ENCODE results near the gene TPST1.
"Not testable (repeated sequence)": the region's sequence is repeated elsewhere in the genome, so short reads cannot be mapped to it uniquely, and the experiment has no call there.

The TPST1 gene

DNA sequence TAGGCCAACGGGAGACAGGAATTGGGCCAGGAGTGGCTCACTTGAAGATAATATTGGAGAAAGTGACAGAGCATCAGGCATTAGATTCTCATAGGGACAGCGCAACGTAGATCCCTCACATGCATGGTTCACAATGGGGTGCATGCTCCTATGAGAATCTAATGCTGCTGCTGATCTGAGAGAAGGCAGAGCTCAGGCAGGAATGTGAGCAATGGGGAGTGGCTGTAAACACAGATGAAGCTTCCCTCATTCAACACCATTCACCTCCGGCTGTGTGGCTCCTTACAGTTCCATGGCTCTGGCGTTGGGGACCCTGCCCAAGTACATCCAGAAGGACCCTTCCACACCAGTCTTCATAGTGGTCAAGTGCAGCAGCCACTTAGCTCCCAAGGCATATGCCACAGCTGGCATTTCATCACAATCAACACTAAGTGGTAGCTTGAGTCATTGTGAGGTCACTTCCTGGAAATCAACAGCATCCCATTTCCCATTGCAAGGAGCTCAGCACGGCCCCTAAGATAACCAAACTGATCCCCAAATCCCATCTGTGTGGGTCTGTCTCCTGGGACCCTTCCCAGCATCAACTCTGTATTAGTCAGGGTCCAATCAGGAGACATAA is 174.5 kb downstream of the TPST1 start:
- DNase-seq (ENCODE audit: low spot score) = no peak
- TF ChIP-seq, protein P1, sequence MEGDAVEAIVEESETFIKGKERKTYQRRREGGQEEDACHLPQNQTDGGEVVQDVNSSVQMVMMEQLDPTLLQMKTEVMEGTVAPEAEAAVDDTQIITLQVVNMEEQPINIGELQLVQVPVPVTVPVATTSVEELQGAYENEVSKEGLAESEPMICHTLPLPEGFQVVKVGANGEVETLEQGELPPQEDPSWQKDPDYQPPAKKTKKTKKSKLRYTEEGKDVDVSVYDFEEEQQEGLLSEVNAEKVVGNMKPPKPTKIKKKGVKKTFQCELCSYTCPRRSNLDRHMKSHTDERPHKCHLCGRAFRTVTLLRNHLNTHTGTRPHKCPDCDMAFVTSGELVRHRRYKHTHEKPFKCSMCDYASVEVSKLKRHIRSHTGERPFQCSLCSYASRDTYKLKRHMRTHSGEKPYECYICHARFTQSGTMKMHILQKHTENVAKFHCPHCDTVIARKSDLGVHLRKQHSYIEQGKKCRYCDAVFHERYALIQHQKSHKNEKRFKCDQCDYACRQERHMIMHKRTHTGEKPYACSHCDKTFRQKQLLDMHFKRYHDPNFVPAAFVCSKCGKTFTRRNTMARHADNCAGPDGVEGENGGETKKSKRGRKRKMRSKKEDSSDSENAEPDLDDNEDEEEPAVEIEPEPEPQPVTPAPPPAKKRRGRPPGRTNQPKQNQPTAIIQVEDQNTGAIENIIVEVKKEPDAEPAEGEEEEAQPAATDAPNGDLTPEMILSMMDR (IDR thresholded peaks at IDR 0.05; ENCODE audit: extremely low read depth, insufficient read depth, missing control alignments) = no peak
- in situ Hi-C loops (cut with MboI; ENCODE audit: low pct_unique_long_range_greater_than_20kb, low sequenced_read_pairs, unreplicated experiment) = no loop called here

DNA sequence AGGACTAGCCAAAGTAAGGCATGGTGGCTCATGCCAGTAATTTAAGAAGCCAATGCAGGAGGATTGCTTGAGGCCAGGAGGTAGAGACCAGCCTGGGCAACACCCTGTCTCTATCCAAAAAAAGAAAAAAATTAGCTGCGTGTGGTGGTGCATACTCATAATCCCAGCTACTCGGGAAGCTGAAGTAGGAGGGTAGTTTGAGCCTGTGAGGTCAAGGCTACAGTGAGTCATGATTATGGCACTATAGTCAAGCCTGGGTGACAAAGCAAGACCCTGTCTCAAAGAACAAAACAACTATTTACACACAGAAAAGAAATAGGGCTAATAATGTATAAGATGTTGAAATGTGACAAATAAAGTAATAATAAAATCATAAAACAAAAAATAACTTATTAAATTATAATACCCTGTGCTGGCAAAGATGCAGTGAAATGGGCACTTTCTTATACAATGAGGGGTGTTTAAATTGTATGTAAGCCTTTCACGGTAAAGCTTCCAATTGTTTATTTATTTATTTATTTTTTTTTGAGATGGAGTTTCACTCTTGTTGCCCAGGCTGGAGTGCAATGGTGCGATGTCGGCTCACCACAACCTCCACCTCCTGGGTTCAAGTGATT is 175.2 kb downstream of the TPST1 start:
- TF ChIP-seq, protein P1 (IDR thresholded peaks at IDR 0.05; ENCODE audit: extremely low read depth, insufficient read depth, missing control alignments) = no peak
- DNase-seq (ENCODE audit: low spot score) = no peak
- in situ Hi-C loops (cut with MboI; ENCODE audit: low pct_unique_long_range_greater_than_20kb, low sequenced_read_pairs, unreplicated experiment) = no loop called here

DNA sequence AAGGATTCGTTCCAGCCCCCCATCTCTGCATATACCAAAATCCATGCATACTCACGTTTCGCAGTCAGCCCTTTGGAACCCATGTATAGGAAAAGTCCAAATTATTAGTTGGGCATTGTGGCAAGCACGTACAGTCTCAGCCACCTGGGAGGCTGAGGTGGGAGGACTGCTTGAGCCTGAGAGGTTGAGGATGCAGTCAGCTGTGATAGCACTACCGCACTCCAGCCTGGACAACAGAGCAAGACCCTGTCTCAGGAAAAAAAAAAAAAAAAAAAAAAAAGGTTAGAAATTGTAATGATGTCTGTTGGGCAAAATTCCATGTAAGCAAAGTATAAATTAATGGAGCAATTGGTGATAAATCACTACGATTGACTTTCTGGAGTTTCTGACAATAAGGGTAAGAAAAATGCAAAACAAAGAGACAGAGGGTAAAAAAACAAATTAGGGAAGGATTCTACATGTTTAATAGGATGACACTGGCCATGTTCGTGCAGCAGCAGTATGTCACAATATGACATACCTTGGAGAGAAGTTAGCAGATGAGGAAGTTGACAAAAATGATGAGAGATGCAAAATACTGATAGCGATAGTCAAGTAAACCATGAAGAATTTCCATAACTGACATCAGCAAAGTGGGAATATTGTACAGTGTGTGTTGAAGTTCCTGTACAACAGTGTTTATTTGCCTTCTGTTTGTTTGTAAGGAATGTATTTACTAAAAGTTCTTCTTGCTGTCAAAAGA is 177.2 kb downstream of the TPST1 start:
- in situ Hi-C loops (cut with MboI; ENCODE audit: low pct_unique_long_range_greater_than_20kb, low sequenced_read_pairs, unreplicated experiment); DNase-seq (ENCODE audit: low spot score): not testable (repeated sequence)

DNA sequence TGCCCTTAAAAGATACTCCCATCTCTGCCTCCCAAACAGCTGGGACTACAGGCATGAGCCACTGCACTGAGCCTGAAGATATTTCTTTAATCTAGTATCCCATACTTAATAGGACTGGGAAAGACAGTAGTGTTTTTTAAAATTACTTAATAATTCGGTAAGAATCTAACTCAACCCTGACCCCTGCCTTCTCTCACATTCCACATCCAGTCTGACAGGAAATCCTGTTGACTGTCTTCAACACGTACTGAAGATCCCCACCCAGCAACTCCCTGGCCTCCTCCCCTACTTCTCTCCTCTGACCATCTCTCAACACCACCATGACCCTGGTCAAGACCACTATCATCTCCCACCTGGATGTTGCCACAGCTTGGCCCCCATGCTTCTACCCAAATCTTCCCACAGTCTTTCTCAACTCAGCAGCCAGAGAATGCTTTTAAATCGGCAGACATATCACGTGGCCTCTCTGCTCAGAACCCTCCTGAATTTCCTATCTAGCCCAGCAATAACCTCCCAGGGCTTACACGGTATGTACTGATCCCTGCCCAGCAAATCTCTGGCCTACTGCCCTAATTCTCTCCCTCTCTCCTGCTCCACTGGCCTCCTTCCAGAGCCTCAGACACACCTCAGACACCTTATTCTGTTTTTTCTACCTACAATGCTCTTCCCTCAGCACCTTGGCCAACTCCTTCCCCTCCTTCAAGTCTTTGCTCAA is 180.2 kb downstream of the TPST1 start:
- in situ Hi-C loops (cut with MboI; ENCODE audit: low pct_unique_long_range_greater_than_20kb, low sequenced_read_pairs, unreplicated experiment) = not testable (repeated sequence)

DNA sequence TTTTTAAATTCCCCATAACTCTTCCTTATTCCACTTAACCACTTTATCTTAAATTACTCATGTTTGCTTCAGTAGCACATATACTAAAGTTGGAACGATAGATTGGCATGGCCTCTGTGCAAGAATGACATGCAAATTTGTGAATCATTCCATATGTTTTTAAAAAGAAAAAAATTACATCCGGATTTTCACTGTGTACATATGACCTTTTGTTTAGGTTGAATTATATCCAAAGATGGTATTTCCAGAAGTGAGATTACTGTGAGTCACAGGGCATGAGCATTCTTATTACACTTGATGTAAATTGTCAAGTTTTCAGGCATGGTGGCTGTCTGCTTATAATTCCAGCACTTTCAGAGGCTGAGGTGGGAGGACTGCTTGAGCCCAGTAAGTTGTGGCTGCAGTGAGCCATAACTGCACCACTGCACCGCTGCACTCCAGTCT is 190.0 kb downstream of the TPST1 start:
- in situ Hi-C loops (cut with MboI; ENCODE audit: low pct_unique_long_range_greater_than_20kb, low sequenced_read_pairs, unreplicated experiment); DNase-seq (ENCODE audit: low spot score): not testable (repeated sequence)

More for the DNA sequence above, 180.2 kb downstream of the TPST1 start:
- DNase-seq (ENCODE audit: low spot score) = not testable (repeated sequence)

DNA sequence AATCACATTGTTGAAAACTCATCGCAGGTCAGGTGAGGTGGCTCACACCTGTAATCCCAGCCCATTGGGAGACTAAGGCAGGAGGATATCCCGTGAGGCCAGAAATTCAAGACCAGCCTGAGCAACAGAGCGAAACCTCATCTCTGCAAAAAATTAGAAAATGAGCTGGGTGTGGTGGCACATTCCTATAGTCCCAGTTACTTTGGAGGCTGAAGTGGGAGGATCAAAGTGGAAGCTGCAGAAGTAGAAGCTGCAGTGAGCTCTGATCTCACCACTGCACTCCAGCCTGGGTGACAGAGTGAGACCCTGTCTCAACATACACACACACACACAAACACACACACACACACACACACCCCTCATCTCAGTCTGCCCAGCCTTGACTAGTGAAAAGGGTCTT is 190.9 kb downstream of the TPST1 start:
- DNase-seq (ENCODE audit: low spot score); in situ Hi-C loops (cut with MboI; ENCODE audit: low pct_unique_long_range_greater_than_20kb, low sequenced_read_pairs, unreplicated experiment): not testable (repeated sequence)

DNA sequence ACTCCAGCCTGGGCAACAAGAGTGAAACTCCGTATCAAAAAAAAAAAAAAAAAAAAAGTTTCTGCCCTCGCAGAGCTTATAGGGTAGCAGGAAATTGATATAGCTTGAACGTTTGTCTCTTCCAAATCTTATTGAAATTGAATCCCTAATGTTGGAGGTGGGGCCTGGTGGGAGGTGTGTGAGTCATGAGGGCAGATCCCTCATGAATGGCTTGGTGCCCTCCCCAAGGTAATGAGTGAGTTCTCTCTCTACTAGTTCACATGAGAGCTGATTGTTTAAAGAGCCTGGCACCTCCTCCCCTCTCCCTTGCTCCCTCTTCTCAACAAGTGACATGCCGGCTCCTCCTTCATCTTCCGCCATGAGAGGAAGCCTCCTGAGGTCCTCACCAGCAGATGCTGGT is 193.7 kb downstream of the TPST1 start:
- DNase-seq (ENCODE audit: low spot score); in situ Hi-C loops (cut with MboI; ENCODE audit: low pct_unique_long_range_greater_than_20kb, low sequenced_read_pairs, unreplicated experiment): not testable (repeated sequence)

DNA sequence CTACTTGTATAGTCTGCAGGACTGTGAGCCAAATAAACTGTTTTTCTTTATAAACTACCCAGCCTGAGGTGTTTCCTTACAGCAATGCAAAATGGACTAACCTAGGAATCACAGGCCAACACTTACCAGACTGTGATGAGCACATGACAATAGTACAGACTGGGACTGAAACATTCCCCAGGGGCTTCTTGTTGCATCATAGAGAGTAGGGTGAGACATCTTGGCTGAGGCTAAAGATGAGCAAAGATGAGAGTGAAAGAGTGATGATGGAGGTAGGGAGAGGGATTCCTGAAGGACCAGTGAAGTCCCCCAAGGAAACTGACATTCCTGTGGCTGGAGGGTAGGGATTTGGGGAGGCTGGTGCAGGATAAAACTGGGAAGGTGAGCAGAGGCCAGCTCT is 194.4 kb downstream of the TPST1 start:
- in situ Hi-C loops (cut with MboI; ENCODE audit: low pct_unique_long_range_greater_than_20kb, low sequenced_read_pairs, unreplicated experiment) = no loop called here
- TF ChIP-seq, protein P1 (IDR thresholded peaks at IDR 0.05; ENCODE audit: extremely low read depth, insufficient read depth, missing control alignments) = no peak
- no peak for DNase-seq (ENCODE audit: low spot score)

DNA sequence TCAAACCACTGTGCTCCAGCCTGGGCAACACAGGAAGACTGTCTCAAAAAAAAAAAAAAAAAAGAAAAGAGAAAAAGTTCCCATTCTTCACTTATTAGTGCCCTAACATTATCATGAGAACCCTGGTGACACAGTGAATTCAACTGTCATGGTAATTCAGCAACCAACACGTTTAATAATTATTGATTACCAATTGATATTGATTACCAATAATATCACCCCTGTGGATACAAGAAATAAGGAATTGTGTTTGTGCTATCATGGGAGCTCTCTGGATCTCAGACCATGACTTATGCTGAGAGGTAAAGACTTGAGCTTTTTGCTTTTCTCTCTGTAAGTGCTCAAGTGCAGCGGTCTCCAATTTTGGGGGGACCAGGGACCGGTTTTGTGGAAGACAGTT is 195.3 kb downstream of the TPST1 start:
- DNase-seq (ENCODE audit: low spot score) = no peak
- in situ Hi-C loops (cut with MboI; ENCODE audit: low pct_unique_long_range_greater_than_20kb, low sequenced_read_pairs, unreplicated experiment) = no loop called here
- TF ChIP-seq, protein P1 (IDR thresholded peaks at IDR 0.05; ENCODE audit: extremely low read depth, insufficient read depth, missing control alignments) = no peak

DNA sequence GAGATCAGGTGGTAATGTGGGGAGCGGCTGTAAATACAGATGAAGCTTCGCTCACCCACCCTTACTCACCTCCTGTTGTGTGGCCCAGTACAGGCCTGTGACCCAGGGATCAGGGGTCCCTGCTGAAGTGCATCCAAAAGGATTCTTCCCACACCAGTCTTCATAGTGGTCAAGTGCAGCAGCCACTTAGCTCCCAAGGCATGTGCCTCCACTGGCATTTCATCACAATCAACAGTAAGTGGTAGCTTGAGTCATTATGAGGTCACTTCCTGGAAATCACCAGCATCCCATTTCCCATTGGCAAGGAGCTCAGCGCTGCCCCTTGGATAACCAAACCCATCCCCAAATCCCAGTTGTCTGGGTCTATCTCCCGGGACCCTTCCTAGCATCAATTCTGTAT is 196.0 kb downstream of the TPST1 start:
- DNase-seq (ENCODE audit: low spot score); in situ Hi-C loops (cut with MboI; ENCODE audit: low pct_unique_long_range_greater_than_20kb, low sequenced_read_pairs, unreplicated experiment): not testable (repeated sequence)

DNA sequence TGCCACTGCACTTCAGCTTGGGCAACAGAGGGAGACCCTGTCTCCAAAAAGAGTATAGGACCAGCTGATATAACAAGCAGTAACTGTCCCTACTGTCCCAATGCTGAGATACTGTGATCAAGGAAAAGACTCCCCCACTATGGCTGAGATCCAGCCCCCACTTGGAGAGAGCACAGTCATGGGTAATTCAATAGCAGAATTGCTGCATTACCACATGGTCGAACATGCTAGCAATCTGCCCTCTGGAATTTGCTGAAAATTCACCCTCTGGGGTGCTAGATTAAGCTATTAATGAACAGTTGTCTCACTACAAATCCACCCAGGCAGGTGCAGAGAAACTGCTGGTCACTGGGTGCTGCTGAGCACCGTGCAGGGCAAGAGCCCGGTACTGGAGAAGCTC is 196.8 kb downstream of the TPST1 start:
- in situ Hi-C loops (cut with MboI; ENCODE audit: low pct_unique_long_range_greater_than_20kb, low sequenced_read_pairs, unreplicated experiment); DNase-seq (ENCODE audit: low spot score): not testable (repeated sequence)

Data from GM13977 (cell line).